Endodermal cell (in vitro differentiated cells): ENCODE data around the gene ZNF710. TPM values are rescaled to one million over a fixed set of nuclear protein-coding genes. Genes with fewer than 3 reads are reported as not detected.

Experiments used
- DNase-seq: peaks from one replicate; pipeline ENCODE4 v3.0.0-alpha.2; 2017
- H3K27ac ChIP-seq: 2 replicates; pipeline ENCODE4 v1.5.1; 2013; ENCODE audit warnings: mild to moderate bottlenecking, low read depth, low read length, moderate library complexity
- H3K27me3 ChIP-seq: 2 replicates; pipeline ENCODE4 v1.6.1; 2013; ENCODE audit warnings: mild to moderate bottlenecking, low read length, moderate library complexity; ENCODE audit not compliant: insufficient read depth, control insufficient read depth, poor library complexity, severe bottlenecking
- H3K36me3 ChIP-seq: 2 replicates; pipeline ENCODE4 v1.7.0; 2013; ENCODE audit warnings: mild to moderate bottlenecking, low read length, moderate library complexity; ENCODE audit not compliant: control insufficient read depth, insufficient read depth
- H3K4me1 ChIP-seq: one replicate; pipeline ENCODE4 v1.7.0; 2013; ENCODE audit warnings: low read length; ENCODE audit not compliant: control insufficient read depth, insufficient read depth
- H3K4me3 ChIP-seq: 2 replicates; pipeline ENCODE4 v1.5.1; 2013; ENCODE audit warnings: mild to moderate bottlenecking, low read length, moderate library complexity
- H3K9ac ChIP-seq: 2 replicates; pipeline ENCODE4 v1.6.1; 2013; ENCODE audit warnings: mild to moderate bottlenecking, low read length, moderate library complexity; ENCODE audit not compliant: poor library complexity, severe bottlenecking; ENCODE audit errors: extremely low read depth
- H3K9me3 ChIP-seq: 2 replicates; pipeline ENCODE4 v1.6.1; 2013; ENCODE audit warnings: mild to moderate bottlenecking, low read length, moderate library complexity; ENCODE audit not compliant: control insufficient read depth
- H3K27ac Mint-ChIP-seq: 2 replicates; pipeline ENCODE4 v1.8.0; 2020; ENCODE audit warnings: mixed read lengths
- H3K27me3 Mint-ChIP-seq: 2 replicates; pipeline ENCODE4 v1.8.0; 2021; ENCODE audit warnings: mild to moderate bottlenecking, mixed read lengths; ENCODE audit not compliant: insufficient read depth
- H3K36me3 Mint-ChIP-seq: 2 replicates; pipeline ENCODE4 v1.8.0; 2020; ENCODE audit warnings: low read depth, mixed read lengths
- H3K4me1 Mint-ChIP-seq: 2 replicates; pipeline ENCODE4 v1.8.0; 2020; ENCODE audit warnings: mixed read lengths
- H3K4me3 Mint-ChIP-seq: 2 replicates; pipeline ENCODE4 v1.8.0; 2020; ENCODE audit warnings: mild to moderate bottlenecking, moderate library complexity, mixed read lengths
- H3K9me3 Mint-ChIP-seq: 2 replicates; pipeline ENCODE4 v1.8.0; 2020; ENCODE audit warnings: mild to moderate bottlenecking, mixed read lengths
- WGBS, 2 experiments: methylation state at CpG; one replicate each; pipeline versions ENCODE4 v1.1.5 to v1.1.7; 2013; ENCODE audit warnings: missing lambda C conversion rate in 2 of 2, mixed read lengths in 1 of 2; ENCODE audit not compliant: insufficient coverage in 1 of 2, insufficient read length in 1 of 2; 5-methylcytosine and 5-hydroxymethylcytosine counted together
- total RNA-seq, 2 donors: library from RNA; stranded (reverse); fragmentation: NEBNext Ultra II Directional in 1 of 2; extraction: Animal tissue kit (Norgen Biotek cat#: 25700) in 1 of 2; gene quantifications; 2 replicates in 1 of 2; 3 replicates in 1 of 2; pipeline ENCODE4 v1.2.1, GENCODE V29; 2021
- TF ChIP-seq, protein P1 (sequence below): fragments of 200-600 bp; sonication (generic); conservative IDR thresholded peaks from 2 replicates; pipeline ENCODE4 v1.5.0; 2021; ENCODE audit warnings: antibody characterized with exemption, mild to moderate bottlenecking

The ZNF710 gene
- total RNA-seq, 2 donors from 2014 or later = 31.8 to 39.1 TPM

- TF ChIP-seq, protein P1, sequence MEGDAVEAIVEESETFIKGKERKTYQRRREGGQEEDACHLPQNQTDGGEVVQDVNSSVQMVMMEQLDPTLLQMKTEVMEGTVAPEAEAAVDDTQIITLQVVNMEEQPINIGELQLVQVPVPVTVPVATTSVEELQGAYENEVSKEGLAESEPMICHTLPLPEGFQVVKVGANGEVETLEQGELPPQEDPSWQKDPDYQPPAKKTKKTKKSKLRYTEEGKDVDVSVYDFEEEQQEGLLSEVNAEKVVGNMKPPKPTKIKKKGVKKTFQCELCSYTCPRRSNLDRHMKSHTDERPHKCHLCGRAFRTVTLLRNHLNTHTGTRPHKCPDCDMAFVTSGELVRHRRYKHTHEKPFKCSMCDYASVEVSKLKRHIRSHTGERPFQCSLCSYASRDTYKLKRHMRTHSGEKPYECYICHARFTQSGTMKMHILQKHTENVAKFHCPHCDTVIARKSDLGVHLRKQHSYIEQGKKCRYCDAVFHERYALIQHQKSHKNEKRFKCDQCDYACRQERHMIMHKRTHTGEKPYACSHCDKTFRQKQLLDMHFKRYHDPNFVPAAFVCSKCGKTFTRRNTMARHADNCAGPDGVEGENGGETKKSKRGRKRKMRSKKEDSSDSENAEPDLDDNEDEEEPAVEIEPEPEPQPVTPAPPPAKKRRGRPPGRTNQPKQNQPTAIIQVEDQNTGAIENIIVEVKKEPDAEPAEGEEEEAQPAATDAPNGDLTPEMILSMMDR = no peak
- H3K27me3 Mint-ChIP-seq = no peaks in the 10 kb centered on the region
- Histone ChIP-seq H3K27ac (no peak overlapping the region), H3K27me3 (no peaks in the 10 kb centered on the region), H3K4me3 (no peak overlapping the region), H3K4me1 (peaks cover 5% of the 10 kb centered on the region), H3K9ac (no peak overlapping the region), H3K36me3 (peaks cover 6% of the 10 kb centered on the region), H3K9me3 (no peaks in the 10 kb centered on the region)
- 100% methylated on average over 1 of the region's 1 CpG; no CpG with 5 or more reads in 1 of the 2 experiments for WGBS, 2 experiments
- H3K4me1 Mint-ChIP-seq = peaks cover 18% of the 10 kb centered on the region
- no peak overlapping the region for H3K27ac Mint-ChIP-seq
- peaks cover 12% of the 10 kb centered on the region for H3K36me3 Mint-ChIP-seq
- no peak overlapping the region for H3K4me3 Mint-ChIP-seq
- DNase-seq = no peak
- no peaks in the 10 kb centered on the region for H3K9me3 Mint-ChIP-seq
Measured at GRCh38 chr15:90029024-90029423, 27.9 kb downstream of the ZNF710 start.

GRCh38 chr15:90030376-90030775, 29.3 kb downstream of the ZNF710 start:
- Mint-ChIP-seq H3K27me3 (no peaks in the 10 kb centered on the region), H3K4me1 (peaks cover 31% of the 10 kb centered on the region), H3K27ac (no peak overlapping the region), H3K4me3 (no peak overlapping the region), H3K9me3 (no peaks in the 10 kb centered on the region), H3K36me3 (peaks cover 12% of the 10 kb centered on the region)
- Histone ChIP-seq H3K9me3 (no peaks in the 10 kb centered on the region), H3K4me3 (no peak overlapping the region), H3K4me1 (peaks cover 10% of the 10 kb centered on the region), H3K27ac (no peak overlapping the region), H3K36me3 (peaks cover 6% of the 10 kb centered on the region), H3K9ac (no peak overlapping the region), H3K27me3 (no peaks in the 10 kb centered on the region)
- TF ChIP-seq, protein P1 = no peak
- no peak for DNase-seq
- 93 to 100% methylated on average over 2 to 8 of the region's 8 CpGs for WGBS, 2 experiments

DNA sequence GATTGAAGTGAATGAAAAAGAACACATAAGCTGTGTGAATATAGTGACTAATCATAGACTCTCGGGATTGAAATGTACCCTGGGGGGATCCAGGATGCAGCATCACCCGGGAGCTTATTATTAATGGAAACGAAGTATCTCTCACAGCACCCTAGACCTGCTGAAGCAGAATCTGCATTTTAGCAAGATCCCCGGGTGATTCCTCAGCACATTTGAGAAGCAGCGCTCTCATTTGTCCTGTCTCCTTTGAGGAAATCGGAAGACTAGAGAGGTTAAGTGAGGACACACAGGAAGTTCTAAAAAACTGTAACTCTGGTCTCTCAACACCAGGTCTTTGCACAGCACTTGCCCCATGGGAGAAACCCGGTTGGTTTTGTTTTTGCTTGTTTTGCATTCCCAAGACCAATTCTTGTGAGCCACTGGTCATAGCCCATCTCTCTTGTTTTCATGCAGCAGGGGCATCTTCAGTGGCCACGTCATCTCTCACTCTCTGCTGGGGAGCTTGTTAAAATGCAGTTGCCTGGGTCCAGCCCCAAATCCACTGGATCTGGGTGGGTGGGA, 30.2 kb downstream of the ZNF710 start:
- Mint-ChIP-seq H3K9me3 (no peaks in the 10 kb centered on the region), H3K4me3 (no peak overlapping the region), H3K27me3 (no peaks in the 10 kb centered on the region), H3K36me3 (peaks cover 12% of the 10 kb centered on the region), H3K4me1 (peaks cover 40% of the 10 kb centered on the region), H3K27ac (peak overlapping the region; percentile 64)
- Histone ChIP-seq H3K27ac (peak overlapping the region; percentile 36), H3K4me1 (peaks cover 14% of the 10 kb centered on the region), H3K4me3 (no peak overlapping the region), H3K9me3 (no peaks in the 10 kb centered on the region), H3K27me3 (no peaks in the 10 kb centered on the region), H3K36me3 (peaks cover 6% of the 10 kb centered on the region), H3K9ac (no peak overlapping the region)
- WGBS, 2 experiments = 77 to 89% methylated on average over 8 of the region's 8 CpGs
- DNase-seq = peak; percentile 56
- TF ChIP-seq, protein P1 = no peak
